Measurements from ENCODE around the gene EIF4G1.

- TF ChIP-seq CTCF (IDR thresholded peaks at IDR 0.05; ENCODE audit: low read length): peak; percentile 56
- TF ChIP-seq EZH2 (IDR thresholded peaks at IDR 0.05; ENCODE audit: borderline replicate concordance, low read length): no peak
These were observed 31.1 kb downstream of the EIF4G1 start for GRCh38 chr3:184345317-184346144.

All from OCI-LY1 (cell line).